HCT116 (cell line): ENCODE results near the gene LRP1B.

Source experiments
- CEBPB ChIP-seq: IDR thresholded peaks from 2 replicates; pipeline ENCODE4 v1.6.1; 2012; ENCODE audit warnings: low read depth
- EZH2 ChIP-seq: fragments of 200-600 bp; sonication (generic); IDR thresholded peaks from 2 replicates; pipeline ENCODE4 v1.6.1; 2017; ENCODE audit warnings: antibody characterized with exemption, mixed run types
- JUND ChIP-seq: IDR thresholded peaks from 2 replicates; pipeline ENCODE4 v1.6.1; 2012
- POLR2A ChIP-seq: IDR thresholded peaks from 2 replicates; pipeline ENCODE4 v1.7.0; 2011; ENCODE audit warnings: borderline replicate concordance; ENCODE audit not compliant: insufficient read depth, insufficient read length; ENCODE audit errors: extremely low read depth
- POLR2AphosphoS5 ChIP-seq: IDR thresholded peaks from 2 replicates; pipeline ENCODE4 v1.6.1; 2011; ENCODE audit warnings: mild to moderate bottlenecking, low read depth, low read length, moderate library complexity
- RAD21 ChIP-seq: IDR thresholded peaks from 2 replicates; pipeline ENCODE4 v1.6.1; 2012; ENCODE audit warnings: low read depth, mild to moderate bottlenecking
- REST ChIP-seq: IDR thresholded peaks from 2 replicates; pipeline ENCODE4 v1.6.1; 2012; ENCODE audit warnings: low read depth
- SIN3A ChIP-seq: IDR thresholded peaks from 2 replicates; pipeline ENCODE4 v1.6.1; 2012; ENCODE audit warnings: low read depth
- SRF ChIP-seq: IDR thresholded peaks from 2 replicates; pipeline ENCODE4 v1.6.1; 2012; ENCODE audit warnings: low read depth
- TCF7L2 ChIP-seq: IDR thresholded peaks from 2 replicates; pipeline ENCODE4 v1.7.0; 2011; ENCODE audit warnings: borderline replicate concordance, inconsistent platforms; ENCODE audit not compliant: insufficient read depth, insufficient read length; ENCODE audit errors: extremely low read depth
- YY1 ChIP-seq: IDR thresholded peaks from 2 replicates; pipeline ENCODE4 v1.6.1; 2011; ENCODE audit warnings: low read length, low read depth, moderate library complexity, mild to moderate bottlenecking; ENCODE audit not compliant: insufficient replicate concordance; ENCODE audit errors: extremely low read depth
- TF ChIP-seq, protein P1 (sequence below), 3 experiments: fragments of 200-600 bp in 1 of 3; sonication (generic) in 1 of 3; IDR thresholded peaks in 2 of 3; conservative IDR thresholded peaks in 1 of 3; 2 replicates each; pipeline ENCODE4 v1.5.1; 2012 to 2017; ENCODE audit warnings: low read depth in 2 of 3, low read length in 2 of 3, antibody characterized with exemption in 1 of 3, borderline replicate concordance in 1 of 3, control low read depth in 1 of 3, mild to moderate bottlenecking in 1 of 3, mixed read lengths in 1 of 3, mixed run types in 1 of 3, moderate library complexity in 1 of 3; ENCODE audit not compliant: insufficient read depth in 1 of 3

GRCh38 chr2:140410695-140411094 lies 1720.1 kb downstream of the LRP1B start:
- TF ChIP-seq, protein P1, sequence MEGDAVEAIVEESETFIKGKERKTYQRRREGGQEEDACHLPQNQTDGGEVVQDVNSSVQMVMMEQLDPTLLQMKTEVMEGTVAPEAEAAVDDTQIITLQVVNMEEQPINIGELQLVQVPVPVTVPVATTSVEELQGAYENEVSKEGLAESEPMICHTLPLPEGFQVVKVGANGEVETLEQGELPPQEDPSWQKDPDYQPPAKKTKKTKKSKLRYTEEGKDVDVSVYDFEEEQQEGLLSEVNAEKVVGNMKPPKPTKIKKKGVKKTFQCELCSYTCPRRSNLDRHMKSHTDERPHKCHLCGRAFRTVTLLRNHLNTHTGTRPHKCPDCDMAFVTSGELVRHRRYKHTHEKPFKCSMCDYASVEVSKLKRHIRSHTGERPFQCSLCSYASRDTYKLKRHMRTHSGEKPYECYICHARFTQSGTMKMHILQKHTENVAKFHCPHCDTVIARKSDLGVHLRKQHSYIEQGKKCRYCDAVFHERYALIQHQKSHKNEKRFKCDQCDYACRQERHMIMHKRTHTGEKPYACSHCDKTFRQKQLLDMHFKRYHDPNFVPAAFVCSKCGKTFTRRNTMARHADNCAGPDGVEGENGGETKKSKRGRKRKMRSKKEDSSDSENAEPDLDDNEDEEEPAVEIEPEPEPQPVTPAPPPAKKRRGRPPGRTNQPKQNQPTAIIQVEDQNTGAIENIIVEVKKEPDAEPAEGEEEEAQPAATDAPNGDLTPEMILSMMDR (IDR thresholded peaks at IDR 0.05 in 2 of 3, conservative IDR thresholded peaks at IDR 0.05 in 1 of 3; ENCODE audit: borderline replicate concordance in 1 of 3, insufficient read depth in 1 of 3, low read depth in 2 of 3, low read length in 2 of 3): no peak
- TF ChIP-seq CEBPB (no peak), POLR2AphosphoS5 (no peak), POLR2A (no peak), SRF (no peak), EZH2 (no peak), SIN3A (no peak), RAD21 (no peak), YY1 (no peak), JUND (no peak), TCF7L2 (no peak), REST (no peak)
